ENCODE measurements around the gene PTCH1. TPM values are rescaled to one million over a fixed set of nuclear protein-coding genes. Genes with fewer than 3 reads are reported as not detected.
A peak's percentile ranks its signal among the peaks of the same experiment; 100 is the strongest.

PTCH1 gene
- total RNA-seq, 1 donor = 10.2 TPM

GRCh38 chr9:95507464-95508241 is 9.1 kb downstream of the PTCH1 start:
- H3K4me1 ChIP-seq (ENCODE audit: insufficient read depth, low read length) = peaks cover 45% of the 10 kb centered on the region
- H3K9me3 ChIP-seq (ENCODE audit: low read depth, low read length) = no peaks in the 10 kb centered on the region
- peak overlapping the region; percentile 71 for H3K4me3 ChIP-seq (ENCODE audit: low read length)
- peaks cover 72% of the 10 kb centered on the region for H3K27me3 ChIP-seq (ENCODE audit: insufficient read depth, low read length)

GRCh38 chr9:95506678-95507463 is 9.9 kb downstream of the PTCH1 start:
- H3K4me1 ChIP-seq (ENCODE audit: insufficient read depth, low read length) = peaks cover 45% of the 10 kb centered on the region
- no peaks in the 10 kb centered on the region for H3K9me3 ChIP-seq (ENCODE audit: low read depth, low read length)
- H3K4me3 ChIP-seq (ENCODE audit: low read length) = peak overlapping the region; percentile 71
- H3K27me3 ChIP-seq (ENCODE audit: insufficient read depth, low read length) = peaks cover 66% of the 10 kb centered on the region

- Histone ChIP-seq H3K4me3 (ENCODE audit: low read length) (peak overlapping the region; percentile 71), H3K9me3 (ENCODE audit: low read depth, low read length) (no peaks in the 10 kb centered on the region), H3K27me3 (ENCODE audit: insufficient read depth, low read length) (peaks cover 60% of the 10 kb centered on the region), H3K4me1 (ENCODE audit: insufficient read depth, low read length) (peaks cover 43% of the 10 kb centered on the region)
Observed at GRCh38 chr9:95506428-95506677, 10.4 kb downstream of the PTCH1 start.

- peaks cover 41% of the 10 kb centered on the region for H3K4me1 ChIP-seq (ENCODE audit: insufficient read depth, low read length)
- H3K27me3 ChIP-seq (ENCODE audit: insufficient read depth, low read length) = peaks cover 60% of the 10 kb centered on the region
Observed at GRCh38 chr9:95505717-95506427, 10.9 kb downstream of the PTCH1 start.

GRCh38 chr9:95505072-95505716 is 11.6 kb downstream of the PTCH1 start:
- peaks cover 37% of the 10 kb centered on the region for H3K4me1 ChIP-seq (ENCODE audit: insufficient read depth, low read length)
- H3K9me3 ChIP-seq (ENCODE audit: low read depth, low read length) = no peaks in the 10 kb centered on the region
- peak overlapping the region; percentile 12 for H3K4me3 ChIP-seq (ENCODE audit: low read length)
- H3K27me3 ChIP-seq (ENCODE audit: insufficient read depth, low read length) = peaks cover 59% of the 10 kb centered on the region

More at GRCh38 chr9:95505717-95506427, 10.9 kb downstream of the PTCH1 start:
- no peaks in the 10 kb centered on the region for H3K9me3 ChIP-seq (ENCODE audit: low read depth, low read length)
- H3K4me3 ChIP-seq (ENCODE audit: low read length) = peak overlapping the region; percentile 71

- Histone ChIP-seq H3K9me3 (ENCODE audit: low read depth, low read length) (no peaks in the 10 kb centered on the region), H3K27me3 (ENCODE audit: insufficient read depth, low read length) (peaks cover 50% of the 10 kb centered on the region), H3K4me1 (ENCODE audit: insufficient read depth, low read length) (peaks cover 28% of the 10 kb centered on the region), H3K4me3 (ENCODE audit: low read length) (no peak overlapping the region)
Observed at GRCh38 chr9:95504053-95504963, 12.5 kb downstream of the PTCH1 start.

GRCh38 chr9:95503369-95503768 is 13.4 kb downstream of the PTCH1 start:
- H3K4me1 ChIP-seq (ENCODE audit: insufficient read depth, low read length) = peaks cover 26% of the 10 kb centered on the region
- peaks cover 48% of the 10 kb centered on the region for H3K27me3 ChIP-seq (ENCODE audit: insufficient read depth, low read length)
- H3K9me3 ChIP-seq (ENCODE audit: low read depth, low read length) = no peaks in the 10 kb centered on the region
- H3K4me3 ChIP-seq (ENCODE audit: low read length) = no peak overlapping the region

GRCh38 chr9:95502248-95502647 is 14.5 kb downstream of the PTCH1 start:
- Histone ChIP-seq H3K9me3 (ENCODE audit: low read depth, low read length) (no peaks in the 10 kb centered on the region), H3K27me3 (ENCODE audit: insufficient read depth, low read length) (peaks cover 43% of the 10 kb centered on the region), H3K4me3 (ENCODE audit: low read length) (no peak overlapping the region), H3K4me1 (ENCODE audit: insufficient read depth, low read length) (peaks cover 20% of the 10 kb centered on the region)

GRCh38 chr9:95499847-95500246 is 16.9 kb downstream of the PTCH1 start:
- Histone ChIP-seq H3K4me3 (ENCODE audit: low read length) (no peak overlapping the region), H3K9me3 (ENCODE audit: low read depth, low read length) (no peaks in the 10 kb centered on the region), H3K4me1 (ENCODE audit: insufficient read depth, low read length) (peaks cover 18% of the 10 kb centered on the region), H3K27me3 (ENCODE audit: insufficient read depth, low read length) (peaks cover 32% of the 10 kb centered on the region)

- no peak overlapping the region for H3K4me3 ChIP-seq (ENCODE audit: low read length)
- H3K27me3 ChIP-seq (ENCODE audit: insufficient read depth, low read length) = peaks cover 25% of the 10 kb centered on the region
- H3K4me1 ChIP-seq (ENCODE audit: insufficient read depth, low read length) = peaks cover 23% of the 10 kb centered on the region
- H3K9me3 ChIP-seq (ENCODE audit: low read depth, low read length) = no peaks in the 10 kb centered on the region
Observed at GRCh38 chr9:95499046-95499676, 17.6 kb downstream of the PTCH1 start.

- H3K4me1 ChIP-seq (ENCODE audit: insufficient read depth, low read length) = peaks cover 28% of the 10 kb centered on the region
- peaks cover 22% of the 10 kb centered on the region for H3K27me3 ChIP-seq (ENCODE audit: insufficient read depth, low read length)
- no peaks in the 10 kb centered on the region for H3K9me3 ChIP-seq (ENCODE audit: low read depth, low read length)
- H3K4me3 ChIP-seq (ENCODE audit: low read length) = no peak overlapping the region
Observed at GRCh38 chr9:95498641-95499040, 18.1 kb downstream of the PTCH1 start.

GRCh38 chr9:95497772-95498171 is 19.0 kb downstream of the PTCH1 start:
- Histone ChIP-seq H3K9me3 (ENCODE audit: low read depth, low read length) (no peaks in the 10 kb centered on the region), H3K4me1 (ENCODE audit: insufficient read depth, low read length) (peaks cover 32% of the 10 kb centered on the region), H3K4me3 (ENCODE audit: low read length) (no peak overlapping the region), H3K27me3 (ENCODE audit: insufficient read depth, low read length) (peaks cover 14% of the 10 kb centered on the region)

- peaks cover 32% of the 10 kb centered on the region for H3K4me1 ChIP-seq (ENCODE audit: insufficient read depth, low read length)
- H3K27me3 ChIP-seq (ENCODE audit: insufficient read depth, low read length) = peaks cover 11% of the 10 kb centered on the region
- no peak overlapping the region for H3K4me3 ChIP-seq (ENCODE audit: low read length)
- H3K9me3 ChIP-seq (ENCODE audit: low read depth, low read length) = no peaks in the 10 kb centered on the region
Observed at GRCh38 chr9:95496687-95497086, 20.1 kb downstream of the PTCH1 start.

GRCh38 chr9:95495961-95496360 is 20.8 kb downstream of the PTCH1 start:
- Histone ChIP-seq H3K27me3 (ENCODE audit: insufficient read depth, low read length) (peaks cover 11% of the 10 kb centered on the region), H3K9me3 (ENCODE audit: low read depth, low read length) (no peaks in the 10 kb centered on the region), H3K4me1 (ENCODE audit: insufficient read depth, low read length) (peaks cover 32% of the 10 kb centered on the region), H3K4me3 (ENCODE audit: low read length) (no peak overlapping the region)
